Epithelial cell of esophagus (primary cell): ENCODE data around the gene ZNF608.

Experiments
- DNase-seq: peaks from one replicate; pipeline ENCODE4 v3.0.0; 2010; ENCODE audit warnings: low read depth
- H3K4me3 ChIP-seq: 2 replicates; pipeline ENCODE4 v1.5.1; 2011; ENCODE audit warnings: mild to moderate bottlenecking, low read length, control low read depth
- TF ChIP-seq, protein P1 (sequence below): IDR thresholded peaks from 2 replicates; pipeline ENCODE4 v1.5.1; 2011; ENCODE audit warnings: low read depth, mild to moderate bottlenecking, low read length, control low read depth, inconsistent platforms; ENCODE audit not compliant: insufficient read depth; ENCODE audit errors: missing control alignments

Gene ZNF608

DNA sequence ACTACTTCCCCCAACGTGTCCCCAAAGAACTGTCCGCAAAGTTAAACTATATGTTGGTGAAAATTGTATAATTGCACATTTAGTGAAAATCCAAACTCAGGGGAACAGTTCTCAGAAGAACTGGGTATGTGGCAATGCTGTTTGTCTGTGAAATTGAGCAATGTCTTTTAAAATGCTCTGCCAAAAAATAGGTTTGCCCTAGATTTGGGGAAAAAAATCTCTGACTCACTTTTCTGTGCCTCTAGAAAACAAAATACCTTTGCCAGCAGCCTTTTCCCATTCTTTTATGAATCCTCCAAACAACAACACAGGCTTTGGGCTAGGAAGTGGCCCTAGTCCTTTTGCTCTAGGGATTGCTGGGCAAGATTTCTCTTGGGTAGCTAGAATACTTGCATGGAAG lies 37.4 kb upstream of the ZNF608 start:
- peak; percentile 8 for DNase-seq

GRCh38 chr5:124783285-124783684 lies 36.8 kb upstream of the ZNF608 start:
- TF ChIP-seq, protein P1, sequence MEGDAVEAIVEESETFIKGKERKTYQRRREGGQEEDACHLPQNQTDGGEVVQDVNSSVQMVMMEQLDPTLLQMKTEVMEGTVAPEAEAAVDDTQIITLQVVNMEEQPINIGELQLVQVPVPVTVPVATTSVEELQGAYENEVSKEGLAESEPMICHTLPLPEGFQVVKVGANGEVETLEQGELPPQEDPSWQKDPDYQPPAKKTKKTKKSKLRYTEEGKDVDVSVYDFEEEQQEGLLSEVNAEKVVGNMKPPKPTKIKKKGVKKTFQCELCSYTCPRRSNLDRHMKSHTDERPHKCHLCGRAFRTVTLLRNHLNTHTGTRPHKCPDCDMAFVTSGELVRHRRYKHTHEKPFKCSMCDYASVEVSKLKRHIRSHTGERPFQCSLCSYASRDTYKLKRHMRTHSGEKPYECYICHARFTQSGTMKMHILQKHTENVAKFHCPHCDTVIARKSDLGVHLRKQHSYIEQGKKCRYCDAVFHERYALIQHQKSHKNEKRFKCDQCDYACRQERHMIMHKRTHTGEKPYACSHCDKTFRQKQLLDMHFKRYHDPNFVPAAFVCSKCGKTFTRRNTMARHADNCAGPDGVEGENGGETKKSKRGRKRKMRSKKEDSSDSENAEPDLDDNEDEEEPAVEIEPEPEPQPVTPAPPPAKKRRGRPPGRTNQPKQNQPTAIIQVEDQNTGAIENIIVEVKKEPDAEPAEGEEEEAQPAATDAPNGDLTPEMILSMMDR: no peak
- no peak for DNase-seq
- H3K4me3 ChIP-seq: no peak overlapping the region

More for the DNA sequence above, 37.4 kb upstream of the ZNF608 start:
- H3K4me3 ChIP-seq: no peak overlapping the region
- TF ChIP-seq, protein P1: no peak

DNA sequence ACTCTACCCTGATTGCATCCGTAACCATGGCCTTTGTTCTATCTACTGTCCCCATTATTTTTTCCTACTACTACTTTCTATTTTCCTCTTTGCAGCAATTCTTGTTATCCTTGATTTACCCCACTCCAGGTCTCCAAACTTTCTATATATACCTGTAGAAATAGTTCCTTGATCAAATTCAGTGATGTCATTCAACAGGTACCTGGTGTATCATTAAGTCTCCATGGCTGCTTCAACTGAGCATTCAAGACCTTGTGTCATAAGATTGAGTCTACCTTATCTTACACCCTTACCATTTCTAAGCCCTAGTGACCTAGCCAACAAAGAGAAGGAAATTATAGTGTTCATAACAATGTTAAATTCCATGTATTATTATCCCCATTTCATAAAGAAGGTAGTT lies 35.8 kb upstream of the ZNF608 start:
- TF ChIP-seq, protein P1: no peak
- no peak overlapping the region for H3K4me3 ChIP-seq
- no peak for DNase-seq

- DNase-seq: no peak
- TF ChIP-seq, protein P1: no peak
- no peak overlapping the region for H3K4me3 ChIP-seq
Observed at GRCh38 chr5:124780011-124780410, 33.6 kb upstream of the ZNF608 start.

DNA sequence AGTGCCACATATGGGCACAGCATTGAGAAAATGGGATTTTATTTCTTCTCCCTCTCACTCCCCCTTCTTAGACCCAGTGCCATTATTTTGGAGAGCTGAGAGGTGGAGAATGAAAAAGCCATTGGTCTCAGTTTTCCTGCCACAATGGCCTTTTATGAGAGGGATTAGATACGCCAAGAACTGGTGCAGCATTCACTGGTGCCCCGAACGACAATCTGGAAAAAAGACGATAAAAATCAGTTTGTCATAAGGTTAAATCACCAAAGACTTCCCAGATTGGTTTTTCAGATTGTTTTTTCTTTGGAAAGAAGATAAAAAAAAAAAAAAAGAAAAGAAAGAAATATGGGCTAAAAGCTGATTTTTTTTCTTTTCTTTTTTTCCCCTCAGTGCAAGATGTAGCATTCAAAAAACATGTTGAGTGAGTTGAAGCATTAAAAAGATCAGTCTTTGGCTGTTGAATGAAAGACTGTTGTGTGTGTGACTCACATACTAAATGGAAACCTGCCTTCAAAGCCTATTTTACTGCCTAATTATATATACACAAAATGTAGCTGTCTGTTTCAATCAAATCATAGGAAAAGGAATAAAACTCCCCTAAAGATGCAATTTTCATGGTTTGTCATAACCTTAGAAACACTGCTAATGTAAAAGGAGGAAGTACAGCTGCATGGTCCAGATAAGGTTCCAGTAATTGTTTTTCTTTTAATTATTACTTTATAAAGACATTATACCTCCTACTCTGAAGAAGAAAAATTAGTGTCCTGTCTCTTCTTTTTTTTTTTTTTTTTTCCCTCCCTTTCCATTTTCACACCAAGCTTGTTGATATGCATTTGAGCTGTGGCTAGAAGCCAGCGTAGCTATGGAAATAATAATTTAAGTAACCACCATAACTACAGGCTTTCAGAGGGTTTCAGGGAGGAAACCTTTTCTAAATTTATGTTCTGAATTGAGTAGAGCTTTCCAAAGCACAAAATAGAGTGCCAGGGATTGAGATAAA lies 27.2 kb upstream of the ZNF608 start:
- no peak for DNase-seq
- TF ChIP-seq, protein P1: no peak
- no peak overlapping the region for H3K4me3 ChIP-seq

DNA sequence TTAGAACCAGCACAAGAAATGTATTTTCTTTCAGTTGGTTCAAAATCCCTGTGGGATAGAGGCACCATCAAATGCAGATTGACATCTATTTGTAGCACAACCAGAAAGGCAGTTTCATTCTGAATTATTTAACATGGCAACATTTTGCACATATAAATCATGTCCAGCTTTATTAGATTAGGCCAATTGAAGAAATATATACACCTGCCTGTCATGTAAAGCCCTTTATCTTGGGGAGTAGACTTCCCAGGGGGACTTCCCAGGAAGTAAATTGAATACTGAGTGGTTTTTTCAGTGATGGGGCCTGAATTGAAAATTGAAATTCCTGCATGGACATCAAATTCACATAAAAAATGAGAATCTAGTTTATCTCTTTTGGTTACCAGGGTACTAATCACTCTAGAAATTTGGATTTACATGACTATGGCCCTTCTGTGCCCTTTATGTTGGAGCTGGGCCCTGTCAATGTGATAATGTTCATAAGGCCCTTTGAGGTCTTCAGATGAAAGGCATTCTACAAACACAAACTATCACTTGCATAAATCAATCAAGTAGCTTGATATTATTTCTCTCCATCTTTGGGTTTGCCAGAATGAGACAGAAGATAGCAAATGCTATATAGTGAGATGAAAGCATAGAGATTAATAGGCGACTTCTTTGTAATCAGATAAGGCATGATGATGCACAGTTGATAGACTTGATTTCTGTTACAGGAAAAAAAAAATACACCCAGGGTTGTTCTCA lies 26.2 kb upstream of the ZNF608 start:
- TF ChIP-seq, protein P1: no peak
- no peak for DNase-seq
- no peak overlapping the region for H3K4me3 ChIP-seq

DNA sequence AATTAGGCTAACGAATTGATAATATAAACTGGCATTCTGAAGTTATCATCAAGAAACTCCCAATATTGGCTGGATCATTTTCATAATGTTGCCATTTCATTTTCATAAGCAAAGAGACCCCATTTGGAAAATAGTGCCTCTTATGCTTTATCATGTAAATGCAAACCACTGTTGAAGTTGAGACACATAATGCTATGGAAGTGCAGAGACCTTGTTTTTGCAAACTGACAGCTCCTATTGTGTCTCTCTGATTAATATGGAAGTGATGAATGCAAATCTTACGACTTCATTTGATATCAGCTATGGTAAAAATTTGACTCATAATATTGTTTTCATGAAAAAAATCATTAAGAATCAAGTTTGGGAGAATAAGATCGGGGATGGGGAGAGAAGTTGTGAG lies 25.3 kb upstream of the ZNF608 start:
- DNase-seq: no peak
- TF ChIP-seq, protein P1: no peak
- H3K4me3 ChIP-seq: no peak overlapping the region
